ENCODE measurements around the gene MITF. TPM values are rescaled to one million over a fixed set of nuclear protein-coding genes. Genes with fewer than 3 reads are reported as not detected.

Gene MITF
- polyA plus RNA-seq, 1 of the 3 experiments (the other 2 are of a cell fraction), result 1.7 TPM

GRCh38 chr3:69828817-69829216 lies 89.6 kb downstream of the MITF start:
- no peak overlapping the region for H2AFZ ChIP-seq (ENCODE audit: low read depth)
- H3F3A ChIP-seq (replicated peaks; ENCODE audit: insufficient read depth), result no peaks in the 10 kb centered on the region
- no peaks in the 10 kb centered on the region for H3K9me2 ChIP-seq
- H4K20me1 ChIP-seq (ENCODE audit: insufficient read depth), result no peaks in the 10 kb centered on the region
- no peak overlapping the region for H3K4me3 ChIP-seq (ENCODE audit: low read depth in 2 of 2, low read length in 1 of 2)
- DNase-seq, result no peak
- ChIA-PET POLR2A (no interaction called here), CTCF (interaction anchor here (0.9 kb wide), 1 partner anchor 37 kb away, joined by 3 read pairs; no protein-coding TSS in a partner anchor)
- H3K79me2 ChIP-seq (ENCODE audit: insufficient read depth), result no peaks in the 10 kb centered on the region
- no peak for TF ChIP-seq ZBTB33 (IDR thresholded peaks at IDR 0.05; ENCODE audit: borderline replicate concordance, low read depth)
- no peak for TF ChIP-seq TAF1 (IDR thresholded peaks at IDR 0.05; ENCODE audit: borderline replicate concordance, low read depth, low read length)
- no peak for TF ChIP-seq FOSL2 (IDR thresholded peaks at IDR 0.05; ENCODE audit: borderline replicate concordance, low read depth)
- TF ChIP-seq GABPA (IDR thresholded peaks at IDR 0.05; ENCODE audit: low read depth), result no peak
- no peak for TF ChIP-seq GATA2 (CRISPR knock-in tag; IDR thresholded peaks at IDR 0.05)
- H3K27me3 ChIP-seq (ENCODE audit: insufficient read depth), result no peaks in the 10 kb centered on the region
- no peak overlapping the region for H3K27ac ChIP-seq (ENCODE audit: low read depth in 2 of 2, low read length in 1 of 2)
- no peak overlapping the region for H3K9ac ChIP-seq
- H3K4me1 ChIP-seq (ENCODE audit: control insufficient read depth in 1 of 2, insufficient read depth in 2 of 2, low read depth in 1 of 2, low read length in 1 of 2), result no peaks in the 10 kb centered on the region
- no peak overlapping the region for H3K4me2 ChIP-seq
- no peaks in the 10 kb centered on the region for H3K9me3 ChIP-seq
- H3K36me3 ChIP-seq (replicated peaks in 1 of 2; ENCODE audit: control insufficient read depth in 1 of 2, insufficient read depth in 2 of 2, low read length in 1 of 2), result no peaks in the 10 kb centered on the region
- 78% methylated on average over 2 of the region's 2 CpGs for WGBS (ENCODE audit: low lambda C conversion rate)

- Histone ChIP-seq H3K9me3 (0 out of 2 replicates have a peak, but pooled peaks cover 2% of the 10 kb centered on the region), H3K79me2 (ENCODE audit: insufficient read depth) (no peaks in the 10 kb centered on the region), H3K27me3 (ENCODE audit: insufficient read depth) (no peaks in the 10 kb centered on the region), H2AFZ (ENCODE audit: low read depth) (no peak overlapping the region), H3K4me3 (ENCODE audit: low read depth in 2 of 2, low read length in 1 of 2) (no peak overlapping the region), H3K9ac (no peak overlapping the region), H3F3A (replicated peaks; ENCODE audit: insufficient read depth) (no peaks in the 10 kb centered on the region), H3K27ac (ENCODE audit: low read depth in 2 of 2, low read length in 1 of 2) (no peak overlapping the region), H3K4me1 (ENCODE audit: control insufficient read depth in 1 of 2, insufficient read depth in 2 of 2, low read depth in 1 of 2, low read length in 1 of 2) (no peaks in the 10 kb centered on the region), H4K20me1 (ENCODE audit: insufficient read depth) (no peaks in the 10 kb centered on the region), H3K4me2 (no peak overlapping the region), H3K9me2 (no peaks in the 10 kb centered on the region), H3K36me3 (replicated peaks in 1 of 2; ENCODE audit: control insufficient read depth in 1 of 2, insufficient read depth in 2 of 2, low read length in 1 of 2) (no peaks in the 10 kb centered on the region)
- CTCF ChIA-PET, result no interaction called here
- TF ChIP-seq FOXJ3 (CRISPR knock-in tag; IDR thresholded peaks at IDR 0.05) (no peak), TCF12 (IDR thresholded peaks at IDR 0.05) (no peak), NFIC (IDR thresholded peaks at IDR 0.05; ENCODE audit: borderline replicate concordance) (no peak), FOXM1 (IDR thresholded peaks at IDR 0.05; ENCODE audit: low read depth) (no peak), MAX (IDR thresholded peaks at IDR 0.05; ENCODE audit: low read depth) (no peak), CHD2 (IDR thresholded peaks at IDR 0.05; ENCODE audit: low read length, partially characterized antibody) (no peak), IRF3 (IDR thresholded peaks at IDR 0.05; ENCODE audit: low read depth, low read length) (no peak), RAD21 (IDR thresholded peaks at IDR 0.05; ENCODE audit: low read length) (no peak), RCOR1 (IDR thresholded peaks at IDR 0.05; ENCODE audit: low read length) (no peak)
- no peak for DNase-seq
- POLR2A ChIA-PET, result interaction anchor here (0.6 kb wide), 1 partner anchor 76 kb away, joined by 4 read pairs; no protein-coding TSS in a partner anchor
- WGBS (ENCODE audit: low lambda C conversion rate), result 90% methylated on average over 3 of the region's 3 CpGs
Observed at GRCh38 chr3:69830147-69830546, 90.9 kb downstream of the MITF start.
